Mesothelial cell of epicardium (in vitro differentiated cells): ENCODE measurements around the gene PEX26. TPM values are rescaled to one million over a fixed set of nuclear protein-coding genes. Genes with fewer than 3 reads are reported as not detected.
"Not testable (repeated sequence)": the region's sequence is repeated elsewhere in the genome, so short reads cannot be mapped to it uniquely, and the experiment has no call there.

Source experiments
- DNase-seq, 2 experiments: peaks; one replicate each; pipeline ENCODE4 v3.0.0; 2021; ENCODE audit warnings: low spot score in 2 of 2; ENCODE audit not compliant: unreplicated experiment in 2 of 2
- H3K27ac Mint-ChIP-seq: 2 replicates; pipeline ENCODE4 v1.8.0; 2021; ENCODE audit warnings: mixed read lengths
- H3K27me3 Mint-ChIP-seq: 2 replicates; pipeline ENCODE4 v1.8.0; 2021; ENCODE audit warnings: low read depth, mixed read lengths
- H3K36me3 Mint-ChIP-seq: 2 replicates; pipeline ENCODE4 v1.8.0; 2021; ENCODE audit warnings: mixed read lengths
- H3K4me1 Mint-ChIP-seq: 2 replicates; pipeline ENCODE4 v1.8.0; 2021; ENCODE audit warnings: mixed read lengths
- H3K4me3 Mint-ChIP-seq: 2 replicates; pipeline ENCODE4 v1.8.0; 2021; ENCODE audit warnings: mild to moderate bottlenecking, moderate library complexity, mixed read lengths
- H3K9me3 Mint-ChIP-seq: 2 replicates; pipeline ENCODE4 v1.8.0; 2021; ENCODE audit warnings: mixed read lengths
- CTCF ChIP-seq: fragments of 200-600 bp; sonication (generic); IDR thresholded peaks from one replicate; pipeline ENCODE4 v1.5.0; 2021; ENCODE audit warnings: antibody characterized with exemption; ENCODE audit not compliant: unreplicated experiment
- total RNA-seq: library from RNA; stranded (reverse); gene quantifications from 3 replicates; pipeline ENCODE4 v1.2.1, GENCODE V29; 2021

The PEX26 gene
- total RNA-seq, 1 donor from 2014 or later = 38.3 TPM

- Mint-ChIP-seq H3K4me3 (no peak overlapping the region), H3K9me3 (no peaks in the 10 kb centered on the region), H3K4me1 (no peaks in the 10 kb centered on the region), H3K27me3 (peaks cover 2% of the 10 kb centered on the region), H3K27ac (no peak overlapping the region), H3K36me3 (no peaks in the 10 kb centered on the region)
- no peak for DNase-seq
- no peak for TF ChIP-seq CTCF
Observed at GRCh38 chr22:18118345-18118915, 40.6 kb downstream of the PEX26 start.

GRCh38 chr22:18119409-18120110 is 41.8 kb downstream of the PEX26 start:
- Mint-ChIP-seq H3K27me3 (no peaks in the 10 kb centered on the region), H3K36me3 (no peaks in the 10 kb centered on the region), H3K4me3 (no peak overlapping the region), H3K27ac (no peak overlapping the region), H3K9me3 (no peaks in the 10 kb centered on the region), H3K4me1 (no peaks in the 10 kb centered on the region)
- no peak for DNase-seq
- TF ChIP-seq CTCF = no peak

- no peak for TF ChIP-seq CTCF
- H3K9me3 Mint-ChIP-seq = no peaks in the 10 kb centered on the region
- no peak overlapping the region for H3K4me3 Mint-ChIP-seq
- no peaks in the 10 kb centered on the region for H3K36me3 Mint-ChIP-seq
- H3K4me1 Mint-ChIP-seq = no peaks in the 10 kb centered on the region
- no peaks in the 10 kb centered on the region for H3K27me3 Mint-ChIP-seq
- no peak for DNase-seq
- no peak overlapping the region for H3K27ac Mint-ChIP-seq
Observed at GRCh38 chr22:18120857-18121256, 43.1 kb downstream of the PEX26 start.

GRCh38 chr22:18121506-18121905 is 43.7 kb downstream of the PEX26 start:
- no peak overlapping the region for H3K27ac Mint-ChIP-seq
- no peaks in the 10 kb centered on the region for H3K27me3 Mint-ChIP-seq
- H3K9me3 Mint-ChIP-seq = no peaks in the 10 kb centered on the region
- H3K36me3 Mint-ChIP-seq = peaks cover 4% of the 10 kb centered on the region
- no peak for TF ChIP-seq CTCF
- no peak for DNase-seq
- no peaks in the 10 kb centered on the region for H3K4me1 Mint-ChIP-seq
- no peak overlapping the region for H3K4me3 Mint-ChIP-seq

GRCh38 chr22:18121954-18122554 is 44.3 kb downstream of the PEX26 start:
- Mint-ChIP-seq H3K4me1 (no peaks in the 10 kb centered on the region), H3K4me3 (no peak overlapping the region), H3K27me3 (no peaks in the 10 kb centered on the region), H3K27ac (no peak overlapping the region), H3K9me3 (no peaks in the 10 kb centered on the region), H3K36me3 (peaks cover 8% of the 10 kb centered on the region)
- no peak for TF ChIP-seq CTCF
- DNase-seq = no peak

GRCh38 chr22:18123476-18124025 is 45.8 kb downstream of the PEX26 start:
- H3K4me1 Mint-ChIP-seq, H3K9me3 Mint-ChIP-seq, DNase-seq, H3K27me3 Mint-ChIP-seq, H3K27ac Mint-ChIP-seq, H3K4me3 Mint-ChIP-seq: not testable (repeated sequence)
- peaks cover 11% of the 10 kb centered on the region for H3K36me3 Mint-ChIP-seq
